HG03354 (cell line): ENCODE measurements around the gene VEGFB.

ENCODE experiments used
- ATAC-seq: cut with Tn5 transposase; IDR thresholded peaks from one replicate; pipeline ENCODE4 v1.9.1; 2021; ENCODE audit warnings: mild to moderate bottlenecking; ENCODE audit not compliant: unreplicated experiment, poor library complexity, severe bottlenecking

VEGFB gene

GRCh38 chr11:64233913-64234586 lies at the start of gene VEGFB:
Gene VEGFB, plus strand, starts transcription at chr11:64234584. Its CDS starts 250 bp downstream, at chr11:64234834.
- peak; percentile 34 for ATAC-seq

DNA sequence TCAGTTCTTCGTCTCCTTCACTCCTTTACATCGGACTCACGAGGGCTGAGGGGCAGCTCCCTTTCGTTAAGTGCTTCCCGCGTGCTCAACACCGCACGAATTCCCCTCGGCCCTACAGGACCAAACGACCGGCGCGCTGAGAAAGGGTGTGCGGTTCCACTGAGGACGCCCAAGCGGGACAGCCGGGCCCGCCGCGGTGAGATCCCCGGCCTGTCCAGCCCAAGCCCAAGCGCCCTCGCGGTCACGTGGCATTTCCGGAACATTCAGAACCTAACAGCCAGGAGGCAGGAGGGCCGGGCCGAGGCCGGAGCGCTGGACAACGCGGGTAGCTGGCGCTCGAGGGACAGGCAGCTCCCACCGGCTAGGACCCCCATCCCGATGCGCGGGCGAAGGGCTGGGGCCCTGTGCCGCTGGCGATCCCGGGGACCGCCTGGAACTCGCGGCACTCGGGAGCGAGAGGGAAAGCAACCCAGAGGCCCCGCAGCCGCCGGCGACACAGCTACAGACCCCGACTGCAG lies 49.1 kb upstream of the VEGFB start:
- peak; percentile 19 for ATAC-seq

- peak; percentile 85 for ATAC-seq
Observed at GRCh38 chr11:64185693-64186491, 48.5 kb upstream of the VEGFB start, which contains the start of gene STIP1. Gene STIP1, plus strand, starts transcription at chr11:64186171. Its CDS starts 91 bp downstream, at chr11:64186262.

DNA sequence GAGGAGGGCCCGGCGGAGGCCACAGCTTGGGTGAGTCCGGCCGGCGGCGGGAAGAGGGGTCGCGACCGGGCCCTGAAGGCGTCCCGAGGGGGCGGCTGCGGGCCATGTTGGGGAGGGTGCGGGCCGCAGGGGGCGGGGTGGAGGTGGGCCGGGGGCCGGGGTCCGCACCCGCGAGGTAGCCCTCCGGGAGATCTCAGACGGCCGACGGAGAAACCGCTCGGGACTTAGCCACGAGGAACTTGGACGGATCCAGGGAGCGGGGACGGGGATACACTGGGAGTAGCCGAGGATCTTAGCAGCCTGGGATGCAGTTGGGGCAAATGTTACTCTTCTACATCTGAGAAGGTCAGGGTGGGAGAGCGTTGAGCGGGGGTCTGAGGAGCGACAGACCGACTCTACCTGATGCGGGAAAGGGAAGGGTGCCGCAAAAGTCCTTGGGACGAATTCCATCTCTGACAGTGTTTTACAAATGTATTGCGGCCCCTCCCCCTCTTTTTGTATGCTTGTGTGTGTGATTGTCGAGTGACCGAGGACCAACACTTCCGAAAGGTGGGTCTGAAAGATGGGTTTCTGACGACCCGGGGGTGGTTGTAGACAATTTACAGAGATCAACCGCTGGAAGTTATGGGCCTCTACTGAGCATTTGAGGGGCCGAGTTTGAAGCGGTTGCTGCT lies 47.8 kb upstream of the VEGFB start:
- no peak for ATAC-seq

DNA sequence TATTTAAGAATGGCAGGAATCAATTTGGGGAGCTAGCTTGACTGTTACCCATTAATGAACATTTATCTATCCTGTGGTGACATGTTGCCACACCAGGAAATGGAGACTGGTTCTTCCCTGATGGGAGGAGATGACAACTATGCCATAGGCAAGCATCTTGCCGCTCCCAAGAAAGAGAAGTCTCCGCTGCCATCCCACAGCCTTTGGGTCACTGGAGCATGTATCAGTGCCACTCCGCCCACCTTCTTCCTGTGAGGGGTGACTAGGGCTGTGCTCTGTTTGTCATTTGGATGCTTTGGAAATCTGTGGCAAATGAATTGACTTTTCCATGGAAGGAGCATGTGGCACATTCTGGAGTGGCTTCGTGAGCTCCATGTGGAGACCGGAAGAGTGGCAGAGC lies 42.0 kb upstream of the VEGFB start:
- no peak for ATAC-seq

DNA sequence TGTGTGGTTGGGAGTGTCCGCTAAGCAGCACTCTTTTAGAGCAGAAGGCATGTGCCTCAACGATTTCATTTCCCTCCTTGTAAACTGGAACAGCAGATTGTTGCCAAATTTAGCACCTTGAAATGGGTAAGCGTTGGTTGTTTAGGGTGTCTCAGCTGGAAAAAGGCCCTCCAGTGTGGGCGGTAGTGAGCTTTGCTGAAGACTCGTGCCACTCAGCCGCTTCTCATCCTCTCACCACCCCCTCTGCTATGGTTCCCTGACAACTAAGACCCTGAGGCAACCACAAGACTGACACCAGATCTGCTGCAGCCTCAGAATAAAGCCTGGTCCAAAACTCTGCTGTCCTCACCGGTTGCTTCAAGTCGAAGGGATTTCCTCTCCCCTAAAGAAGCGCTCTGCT lies 37.8 kb upstream of the VEGFB start:
- ATAC-seq = no peak

DNA sequence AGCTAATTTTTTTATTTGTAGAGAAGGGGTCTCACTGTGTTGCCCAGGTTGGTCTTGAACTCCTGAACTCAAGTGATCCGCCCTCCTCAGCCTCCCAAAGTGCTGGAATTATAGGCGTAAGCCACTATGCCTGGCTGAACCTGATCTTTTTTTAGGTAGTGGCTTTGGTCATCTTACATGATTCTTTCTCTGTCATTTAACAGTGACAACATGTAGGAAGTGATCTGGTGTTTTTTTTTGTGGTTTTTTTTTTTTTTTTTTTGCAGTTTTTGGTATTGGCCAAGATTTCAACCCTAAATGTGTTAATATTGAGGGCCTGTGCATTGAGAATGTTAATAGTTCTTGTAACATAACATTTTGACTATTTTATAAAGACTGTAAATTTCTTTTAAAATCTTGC lies 35.9 kb upstream of the VEGFB start:
- ATAC-seq = no peak

GRCh38 chr11:64201543-64201942 lies 32.8 kb upstream of the VEGFB start:
- no peak for ATAC-seq

DNA sequence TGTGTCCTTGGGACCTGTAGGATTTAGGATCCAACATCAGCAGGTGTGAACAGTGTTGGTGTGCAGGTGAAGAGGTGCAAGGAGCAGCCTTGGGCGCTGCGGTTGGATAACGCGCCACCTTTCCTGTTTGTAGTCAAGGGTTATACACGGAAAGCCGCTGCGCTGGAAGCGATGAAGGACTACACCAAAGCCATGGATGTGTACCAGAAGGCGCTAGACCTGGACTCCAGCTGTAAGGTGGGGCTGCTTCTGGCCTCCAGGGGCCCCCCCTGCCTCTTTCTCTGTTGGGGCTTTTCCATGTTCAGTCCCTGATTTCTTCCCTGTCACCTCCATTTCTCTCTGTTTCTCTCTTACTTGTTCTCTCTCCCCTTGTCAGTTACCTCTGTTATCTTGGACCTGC lies 31.4 kb upstream of the VEGFB start:
- ATAC-seq = no peak

DNA sequence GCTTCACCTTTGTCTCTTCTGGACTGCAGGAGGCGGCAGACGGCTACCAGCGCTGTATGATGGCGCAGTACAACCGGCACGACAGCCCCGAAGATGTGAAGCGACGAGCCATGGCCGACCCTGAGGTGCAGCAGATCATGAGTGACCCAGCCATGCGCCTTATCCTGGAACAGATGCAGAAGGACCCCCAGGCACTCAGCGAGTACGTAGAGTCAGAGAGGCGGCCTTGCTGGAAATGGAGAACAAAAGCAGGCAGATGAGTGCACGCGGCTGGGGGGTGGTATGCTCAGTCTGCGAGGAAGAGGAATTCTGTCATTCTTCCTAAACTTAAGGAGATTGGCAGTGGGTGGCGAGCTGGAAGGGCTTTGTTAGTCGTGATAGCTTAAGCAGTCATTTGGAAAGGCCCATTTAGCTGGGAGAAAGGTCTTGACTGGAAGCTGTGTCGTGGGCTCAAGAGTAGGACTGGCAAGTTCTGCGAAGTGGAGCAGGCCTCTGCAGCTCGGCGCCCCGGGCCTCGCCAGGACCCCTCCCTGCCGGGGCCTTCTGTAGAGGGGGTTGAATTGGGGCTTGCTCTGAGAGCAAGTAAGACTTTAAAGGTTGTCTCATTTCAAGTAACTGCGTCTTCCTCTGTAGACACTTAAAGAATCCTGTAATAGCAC lies 30.8 kb upstream of the VEGFB start:
- ATAC-seq = no peak

DNA sequence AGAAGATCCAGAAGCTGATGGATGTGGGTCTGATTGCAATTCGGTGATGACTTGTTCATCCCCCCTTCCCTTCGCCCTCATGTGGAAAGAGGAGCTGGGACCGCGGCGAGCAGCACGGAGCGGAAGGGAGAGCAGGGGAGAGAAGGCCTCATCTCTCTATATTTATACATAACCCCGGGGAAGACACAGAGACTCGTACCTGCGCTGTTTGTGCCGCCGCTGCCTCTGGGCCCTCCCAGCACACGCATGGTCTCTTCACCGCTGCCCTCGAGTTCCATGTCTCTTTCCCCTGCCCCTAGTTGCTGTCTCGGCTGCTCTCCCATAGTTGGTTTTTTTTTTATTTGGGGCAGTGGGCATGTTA lies 30.3 kb upstream of the VEGFB start:
- no peak for ATAC-seq

GRCh38 chr11:64204464-64204989 lies 29.9 kb upstream of the VEGFB start:
- no peak for ATAC-seq

DNA sequence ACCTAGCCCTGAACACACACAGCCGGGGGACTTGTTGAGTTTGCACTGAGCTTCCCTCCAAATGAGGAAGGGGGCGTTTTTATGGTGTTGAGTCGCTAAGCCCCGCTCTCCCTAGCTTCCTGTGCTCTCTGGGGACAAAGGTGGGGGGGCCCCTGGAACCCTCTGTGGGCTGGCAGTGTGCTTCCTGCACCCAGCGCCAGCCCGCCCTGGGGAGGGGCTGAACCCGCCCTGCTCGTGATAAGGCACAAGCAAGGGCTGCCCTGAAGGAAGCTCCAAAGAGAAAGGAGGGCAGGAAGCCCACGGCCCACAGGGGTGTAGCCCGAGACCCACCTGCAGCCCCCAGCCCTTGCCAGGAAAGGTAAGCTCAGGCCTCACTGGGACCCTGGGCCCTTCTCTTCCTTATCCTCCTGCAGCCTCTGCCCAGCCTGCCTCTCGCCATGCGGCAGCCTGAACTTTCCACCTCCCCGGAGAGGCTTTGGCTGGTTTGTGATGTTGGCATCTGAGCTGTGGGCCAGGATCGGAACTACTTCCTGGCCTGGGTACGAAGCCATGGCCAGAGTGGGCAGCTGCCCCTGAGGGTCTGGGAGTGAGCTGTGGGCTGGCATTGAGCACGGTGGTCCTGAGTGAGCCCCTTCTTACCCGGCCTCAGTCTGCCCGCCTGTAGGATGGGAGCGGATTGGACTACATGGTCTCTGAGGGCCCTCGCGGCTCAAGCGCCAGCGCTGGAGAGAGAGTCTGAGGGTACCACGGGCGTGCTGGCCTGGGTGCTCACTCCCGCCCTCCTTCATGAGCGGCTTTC lies 27.7 kb upstream of the VEGFB start, which contains the start of gene FERMT3:
FERMT3 (plus strand) TSS at position 265 of the 799 bp plus-strand sequence. CDS start 644 bp downstream, outside the sequence.
- ATAC-seq = no peak

- peak; percentile 52 for ATAC-seq
Observed at GRCh38 chr11:64207256-64208085, 26.9 kb upstream of the VEGFB start.

GRCh38 chr11:64208086-64208795 lies 26.1 kb upstream of the VEGFB start:
- ATAC-seq = peak; percentile 17

DNA sequence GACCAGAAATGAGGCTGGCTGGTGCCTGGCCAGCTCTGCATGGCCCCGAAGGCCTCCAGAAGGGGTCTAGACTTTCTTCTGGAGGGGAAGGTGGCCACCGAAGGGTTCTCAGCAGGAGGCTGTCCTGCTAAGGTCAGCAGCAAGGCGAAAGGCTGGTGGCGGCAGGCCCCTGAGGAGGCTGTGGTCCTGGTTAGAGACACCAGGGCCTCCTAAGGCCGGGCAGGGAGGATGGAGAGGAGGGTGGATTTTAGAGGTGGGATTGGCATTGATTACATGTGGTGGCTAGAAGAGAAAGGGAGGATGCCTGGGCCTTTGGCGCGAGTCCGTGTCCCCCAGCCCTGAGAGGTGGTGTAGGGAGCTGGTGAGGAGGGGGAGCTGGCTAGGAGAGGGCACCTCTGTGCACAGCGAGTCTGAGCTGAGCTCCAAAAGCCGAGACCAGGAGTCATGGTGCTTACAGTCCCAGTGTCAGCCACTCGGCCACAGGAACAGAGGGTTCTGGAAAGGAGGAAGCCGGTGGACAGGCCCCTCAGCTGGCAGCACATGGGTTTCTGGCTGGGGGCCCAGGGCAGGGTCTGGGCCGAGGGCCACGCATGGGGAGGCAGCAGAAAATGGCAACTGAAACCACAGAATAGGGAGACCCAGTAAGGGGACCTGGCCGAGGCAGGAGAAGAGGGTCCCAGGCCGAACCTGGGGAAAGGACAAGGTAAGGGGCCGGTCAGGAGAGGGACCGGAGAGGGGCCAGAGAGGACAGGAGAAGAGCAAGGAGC lies 25.4 kb upstream of the VEGFB start:
- no peak for ATAC-seq

DNA sequence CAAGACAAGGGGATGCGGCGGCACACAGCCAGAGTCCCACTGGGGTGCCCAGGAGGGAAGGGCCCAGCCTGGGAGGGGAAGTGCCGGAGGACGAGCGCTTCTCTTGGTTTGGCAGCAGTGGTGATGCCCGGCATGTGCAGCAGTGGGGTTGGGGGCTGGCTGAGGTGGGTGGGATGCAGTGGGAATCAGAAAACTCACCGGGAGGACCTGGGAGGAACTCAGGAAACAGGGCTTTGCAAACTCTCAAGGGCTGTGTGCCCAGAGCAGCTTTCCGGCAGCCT lies 24.9 kb upstream of the VEGFB start:
- no peak for ATAC-seq
